SKM-1 treated with dmso at 0.1 percent for 144 hours (cell line): Measurements from ENCODE around the gene RLBP1.
"Not testable (repeated sequence)": the region's sequence is repeated elsewhere in the genome, so short reads cannot be mapped to it uniquely, and the experiment has no call there.

Source experiments
- DNase-seq: peaks from one replicate; lab custom pipeline; 2025; ENCODE audit not compliant: unreplicated experiment; lab: John Stamatoyannopoulos, UW

Gene RLBP1

GRCh38 chr15:89221543-89221942, at the start of gene RLBP1:
RLBP1 (minus strand) TSS chr15:89221579; CDS start chr15:89218975, 2,604 bp downstream.
- no peak for DNase-seq

- not testable (repeated sequence) for DNase-seq
These were observed 28.8 kb upstream of the RLBP1 start for GRCh38 chr15:89250142-89250541.

- DNase-seq = no peak
These were observed 27.2 kb upstream of the RLBP1 start for GRCh38 chr15:89248584-89248983.

GRCh38 chr15:89247446-89247845, 26.1 kb upstream of the RLBP1 start:
- DNase-seq = no peak

- no peak for DNase-seq
These were observed 23.2 kb upstream of the RLBP1 start for GRCh38 chr15:89244574-89244903.

- peak; percentile 94 for DNase-seq
These were observed 22.6 kb upstream of the RLBP1 start, which contains the start of gene FANCI for GRCh38 chr15:89243691-89244573. FANCI (plus strand) TSS chr15:89243979; CDS start chr15:89247648, 3,669 bp downstream.

GRCh38 chr15:89243046-89243690, 21.8 kb upstream of the RLBP1 start:
- no peak for DNase-seq

- not testable (repeated sequence) for DNase-seq
These were observed 18.8 kb upstream of the RLBP1 start for GRCh38 chr15:89239883-89240810.

GRCh38 chr15:89231832-89232231, 10.5 kb upstream of the RLBP1 start:
- DNase-seq = no peak

- no peak for DNase-seq
These were observed 8.9 kb upstream of the RLBP1 start for GRCh38 chr15:89230277-89230676.

- no peak for DNase-seq
These were observed 6.0 kb upstream of the RLBP1 start for GRCh38 chr15:89227425-89227824.

GRCh38 chr15:89226359-89227221, 5.2 kb upstream of the RLBP1 start:
- no peak for DNase-seq

- DNase-seq = no peak
These were observed 4.2 kb upstream of the RLBP1 start for GRCh38 chr15:89225588-89225987.

GRCh38 chr15:89218531-89218930, 2.8 kb downstream of the RLBP1 start:
- DNase-seq = no peak

GRCh38 chr15:89217686-89218376, 3.5 kb downstream of the RLBP1 start:
- no peak for DNase-seq

- DNase-seq = no peak
These were observed 4.3 kb downstream of the RLBP1 start for GRCh38 chr15:89217031-89217430.

- DNase-seq = no peak
These were observed 5.8 kb downstream of the RLBP1 start for GRCh38 chr15:89215627-89216026.

GRCh38 chr15:89211678-89212170, 9.7 kb downstream of the RLBP1 start:
- peak; percentile 11 for DNase-seq

GRCh38 chr15:89209057-89209456, 12.3 kb downstream of the RLBP1 start:
- no peak for DNase-seq

GRCh38 chr15:89208256-89208655, 13.1 kb downstream of the RLBP1 start:
- no peak for DNase-seq
